ENCODE measurements around the gene UAP1. TPM values are rescaled to one million over a fixed set of nuclear protein-coding genes. Genes with fewer than 3 reads are reported as not detected.

Gene UAP1
- 29.4 TPM for polyA plus RNA-seq (2013, experiment 1 of 4)
- 30.2 TPM for polyA plus RNA-seq (2013, experiment 2 of 4)
- 23.5 TPM for polyA plus RNA-seq (2013, experiment 3 of 4)
- polyA plus RNA-seq (2013, experiment 4 of 4) = 24.5 TPM

- no peaks in the 10 kb centered on the region for H3K4me1 ChIP-seq (ENCODE audit: control insufficient read depth, insufficient read depth, low read length)
- peaks cover 6% of the 10 kb centered on the region for H3K27me3 ChIP-seq (ENCODE audit: control insufficient read depth, insufficient read depth, low read length, poor library complexity, severe bottlenecking)
- H3K9me3 ChIP-seq (ENCODE audit: control insufficient read depth, low read length) = no peaks in the 10 kb centered on the region
- WGBS, 2 experiments = 2% methylated on average over 69 of the region's 69 CpGs
- peak within 1 kb of the TSS; percentile 76 for H3K4me3 ChIP-seq (ENCODE audit: insufficient read depth, low read depth, low read length)
- H3K36me3 ChIP-seq (ENCODE audit: control insufficient read depth, insufficient read depth, low read length) = no peaks in the 10 kb centered on the region
- H3K27ac ChIP-seq (ENCODE audit: insufficient read depth, low read depth, low read length, poor library complexity, severe bottlenecking) = peak within 1 kb of the TSS; percentile 8
These were observed at the start of gene UAP1 for GRCh38 chr1:162561616-162562469. Gene UAP1, plus strand, starts transcription at chr1:162561722. Its CDS starts 4,347 bp downstream, at chr1:162566069.

GRCh38 chr1:162527314-162527713, 34.2 kb upstream of the UAP1 start:
- peaks cover 12% of the 10 kb centered on the region for H3K36me3 ChIP-seq (ENCODE audit: control insufficient read depth, insufficient read depth, low read length)
- H3K27me3 ChIP-seq (ENCODE audit: control insufficient read depth, insufficient read depth, low read length, poor library complexity, severe bottlenecking) = no peaks in the 10 kb centered on the region
- H3K9me3 ChIP-seq (ENCODE audit: control insufficient read depth, low read length) = no peaks in the 10 kb centered on the region
- H3K27ac ChIP-seq (ENCODE audit: insufficient read depth, low read depth, low read length, poor library complexity, severe bottlenecking) = no peak overlapping the region
- H3K4me1 ChIP-seq (ENCODE audit: control insufficient read depth, insufficient read depth, low read length) = no peaks in the 10 kb centered on the region
- H3K4me3 ChIP-seq (ENCODE audit: insufficient read depth, low read depth, low read length) = no peak overlapping the region

GRCh38 chr1:162530307-162530987, 31.1 kb upstream of the UAP1 start:
- H3K27me3 ChIP-seq (ENCODE audit: control insufficient read depth, insufficient read depth, low read length, poor library complexity, severe bottlenecking) = no peaks in the 10 kb centered on the region
- H3K27ac ChIP-seq (ENCODE audit: insufficient read depth, low read depth, low read length, poor library complexity, severe bottlenecking) = no peak overlapping the region
- H3K4me3 ChIP-seq (ENCODE audit: insufficient read depth, low read depth, low read length) = no peak overlapping the region
- no peaks in the 10 kb centered on the region for H3K4me1 ChIP-seq (ENCODE audit: control insufficient read depth, insufficient read depth, low read length)
- 59 to 62% methylated on average over 7 of the region's 7 CpGs for WGBS, 2 experiments
- no peaks in the 10 kb centered on the region for H3K36me3 ChIP-seq (ENCODE audit: control insufficient read depth, insufficient read depth, low read length)
- no peaks in the 10 kb centered on the region for H3K9me3 ChIP-seq (ENCODE audit: control insufficient read depth, low read length)

- H3K27me3 ChIP-seq (ENCODE audit: control insufficient read depth, insufficient read depth, low read length, poor library complexity, severe bottlenecking) = no peaks in the 10 kb centered on the region
- no peaks in the 10 kb centered on the region for H3K36me3 ChIP-seq (ENCODE audit: control insufficient read depth, insufficient read depth, low read length)
- H3K4me3 ChIP-seq (ENCODE audit: insufficient read depth, low read depth, low read length) = no peak overlapping the region
- H3K27ac ChIP-seq (ENCODE audit: insufficient read depth, low read depth, low read length, poor library complexity, severe bottlenecking) = no peak overlapping the region
- no peaks in the 10 kb centered on the region for H3K9me3 ChIP-seq (ENCODE audit: control insufficient read depth, low read length)
- H3K4me1 ChIP-seq (ENCODE audit: control insufficient read depth, insufficient read depth, low read length) = no peaks in the 10 kb centered on the region
- WGBS, 2 experiments = 94 to 100% methylated on average over 1 of the region's 1 CpG
These were observed 30.6 kb upstream of the UAP1 start for GRCh38 chr1:162530988-162531319.

GRCh38 chr1:162535501-162535900, 26.0 kb upstream of the UAP1 start:
- H3K4me3 ChIP-seq (ENCODE audit: insufficient read depth, low read depth, low read length) = no peak overlapping the region

GRCh38 chr1:162536511-162536910, 25.0 kb upstream of the UAP1 start:
- Histone ChIP-seq H3K36me3 (ENCODE audit: control insufficient read depth, insufficient read depth, low read length) (no peaks in the 10 kb centered on the region), H3K4me1 (ENCODE audit: control insufficient read depth, insufficient read depth, low read length) (no peaks in the 10 kb centered on the region), H3K9me3 (ENCODE audit: control insufficient read depth, low read length) (no peaks in the 10 kb centered on the region), H3K27me3 (ENCODE audit: control insufficient read depth, insufficient read depth, low read length, poor library complexity, severe bottlenecking) (no peaks in the 10 kb centered on the region), H3K27ac (ENCODE audit: insufficient read depth, low read depth, low read length, poor library complexity, severe bottlenecking) (no peak overlapping the region), H3K4me3 (ENCODE audit: insufficient read depth, low read depth, low read length) (no peak overlapping the region)
- 92 to 97% methylated on average over 2 of the region's 2 CpGs for WGBS, 2 experiments

More at GRCh38 chr1:162535501-162535900, 26.0 kb upstream of the UAP1 start:
- Histone ChIP-seq H3K27ac (ENCODE audit: insufficient read depth, low read depth, low read length, poor library complexity, severe bottlenecking) (no peak overlapping the region), H3K36me3 (ENCODE audit: control insufficient read depth, insufficient read depth, low read length) (no peaks in the 10 kb centered on the region), H3K4me1 (ENCODE audit: control insufficient read depth, insufficient read depth, low read length) (no peaks in the 10 kb centered on the region), H3K27me3 (ENCODE audit: control insufficient read depth, insufficient read depth, low read length, poor library complexity, severe bottlenecking) (no peaks in the 10 kb centered on the region), H3K9me3 (ENCODE audit: control insufficient read depth, low read length) (no peaks in the 10 kb centered on the region)
- 86 to 93% methylated on average over 1 of the region's 1 CpG for WGBS, 2 experiments

- 92 to 95% methylated on average over 1 to 2 of the region's 2 CpGs for WGBS, 2 experiments
- no peak overlapping the region for H3K27ac ChIP-seq (ENCODE audit: insufficient read depth, low read depth, low read length, poor library complexity, severe bottlenecking)
- no peaks in the 10 kb centered on the region for H3K36me3 ChIP-seq (ENCODE audit: control insufficient read depth, insufficient read depth, low read length)
- H3K9me3 ChIP-seq (ENCODE audit: control insufficient read depth, low read length) = no peaks in the 10 kb centered on the region
- H3K4me3 ChIP-seq (ENCODE audit: insufficient read depth, low read depth, low read length) = no peak overlapping the region
- H3K27me3 ChIP-seq (ENCODE audit: control insufficient read depth, insufficient read depth, low read length, poor library complexity, severe bottlenecking) = no peaks in the 10 kb centered on the region
- H3K4me1 ChIP-seq (ENCODE audit: control insufficient read depth, insufficient read depth, low read length) = no peaks in the 10 kb centered on the region
These were observed 24.3 kb upstream of the UAP1 start for GRCh38 chr1:162537216-162537615.

GRCh38 chr1:162538815-162539431, 22.6 kb upstream of the UAP1 start:
- Histone ChIP-seq H3K4me1 (ENCODE audit: control insufficient read depth, insufficient read depth, low read length) (no peaks in the 10 kb centered on the region), H3K9me3 (ENCODE audit: control insufficient read depth, low read length) (no peaks in the 10 kb centered on the region), H3K27me3 (ENCODE audit: control insufficient read depth, insufficient read depth, low read length, poor library complexity, severe bottlenecking) (no peaks in the 10 kb centered on the region), H3K36me3 (ENCODE audit: control insufficient read depth, insufficient read depth, low read length) (no peaks in the 10 kb centered on the region), H3K27ac (ENCODE audit: insufficient read depth, low read depth, low read length, poor library complexity, severe bottlenecking) (no peak overlapping the region), H3K4me3 (ENCODE audit: insufficient read depth, low read depth, low read length) (no peak overlapping the region)
- WGBS, 2 experiments = 89 to 92% methylated on average over 1 of the region's 1 CpG

- Histone ChIP-seq H3K27me3 (ENCODE audit: control insufficient read depth, insufficient read depth, low read length, poor library complexity, severe bottlenecking) (no peaks in the 10 kb centered on the region), H3K4me3 (ENCODE audit: insufficient read depth, low read depth, low read length) (no peak overlapping the region), H3K4me1 (ENCODE audit: control insufficient read depth, insufficient read depth, low read length) (no peaks in the 10 kb centered on the region), H3K36me3 (ENCODE audit: control insufficient read depth, insufficient read depth, low read length) (no peaks in the 10 kb centered on the region), H3K27ac (ENCODE audit: insufficient read depth, low read depth, low read length, poor library complexity, severe bottlenecking) (no peak overlapping the region), H3K9me3 (ENCODE audit: control insufficient read depth, low read length) (no peaks in the 10 kb centered on the region)
- WGBS, 2 experiments = 83 to 84% methylated on average over 5 of the region's 5 CpGs
These were observed 19.8 kb upstream of the UAP1 start for GRCh38 chr1:162541619-162542141.

- WGBS, 2 experiments = 93 to 99% methylated on average over 3 of the region's 3 CpGs
- no peaks in the 10 kb centered on the region for H3K4me1 ChIP-seq (ENCODE audit: control insufficient read depth, insufficient read depth, low read length)
- no peak overlapping the region for H3K27ac ChIP-seq (ENCODE audit: insufficient read depth, low read depth, low read length, poor library complexity, severe bottlenecking)
- no peak overlapping the region for H3K4me3 ChIP-seq (ENCODE audit: insufficient read depth, low read depth, low read length)
- no peaks in the 10 kb centered on the region for H3K27me3 ChIP-seq (ENCODE audit: control insufficient read depth, insufficient read depth, low read length, poor library complexity, severe bottlenecking)
- H3K36me3 ChIP-seq (ENCODE audit: control insufficient read depth, insufficient read depth, low read length) = no peaks in the 10 kb centered on the region
- no peaks in the 10 kb centered on the region for H3K9me3 ChIP-seq (ENCODE audit: control insufficient read depth, low read length)
These were observed 18.3 kb upstream of the UAP1 start for GRCh38 chr1:162543228-162543627.
